Measurements from ENCODE around the gene CYP24A1.

CYP24A1 gene

GRCh38 chr20:54112221-54112884 is 61.4 kb downstream of the CYP24A1 start:
- no peak for DNase-seq (ENCODE audit: low read depth)

GRCh38 chr20:54111460-54111859 is 62.3 kb downstream of the CYP24A1 start:
- no peak for DNase-seq (ENCODE audit: low read depth)

- no peak for DNase-seq (ENCODE audit: low read depth)
Observed at GRCh38 chr20:54110457-54110856, 63.3 kb downstream of the CYP24A1 start.

GRCh38 chr20:54110041-54110440 is 63.7 kb downstream of the CYP24A1 start:
- no peak for DNase-seq (ENCODE audit: low read depth)

- no peak for DNase-seq (ENCODE audit: low read depth)
Observed at GRCh38 chr20:54108817-54109216, 65.0 kb downstream of the CYP24A1 start.

- no peak for DNase-seq (ENCODE audit: low read depth)
Observed at GRCh38 chr20:54108326-54108642, 65.5 kb downstream of the CYP24A1 start.

- no peak for DNase-seq (ENCODE audit: low read depth)
Observed at GRCh38 chr20:54107600-54108325, 66.0 kb downstream of the CYP24A1 start.

- DNase-seq (ENCODE audit: low read depth) = no peak
Observed at GRCh38 chr20:54107181-54107580, 66.6 kb downstream of the CYP24A1 start.

- DNase-seq (ENCODE audit: low read depth) = no peak
Observed at GRCh38 chr20:54106162-54106561, 67.6 kb downstream of the CYP24A1 start.

GRCh38 chr20:54105653-54106052 is 68.1 kb downstream of the CYP24A1 start:
- DNase-seq (ENCODE audit: low read depth) = no peak

GRCh38 chr20:54104781-54105180 is 69.0 kb downstream of the CYP24A1 start:
- DNase-seq (ENCODE audit: low read depth) = no peak

- no peak for DNase-seq (ENCODE audit: low read depth)
Observed at GRCh38 chr20:54103762-54104600, 69.8 kb downstream of the CYP24A1 start.

All from T-helper 22 cell (primary cell).